Gastrocnemius medialis (tissue), 4 donors: ENCODE results near the gene SLC4A3.

Experiments used
- POLR2A ChIP-seq, 2 donors: fragments of 450-650 bp; IDR thresholded peaks; one replicate each; pipeline ENCODE4 v1.6.1; 2017; ENCODE audit warnings: antibody characterized with exemption in 2 of 2, mild to moderate bottlenecking in 2 of 2, moderate library complexity in 2 of 2
- TF ChIP-seq, protein P1 (sequence below), 5 experiments: fragments of 450-650 bp in 3 of 5; fragments of 200-600 bp in 2 of 5; sonication (generic) in 2 of 5; IDR thresholded peaks in 4 of 5; conservative IDR thresholded peaks in 1 of 5; 1 replicate in 4 of 5; 2 replicates in 1 of 5; pipeline ENCODE4 v1.5.1; 2016 to 2019; ENCODE audit warnings: antibody characterized with exemption in 5 of 5, mild to moderate bottlenecking in 3 of 5, moderate library complexity in 3 of 5

DNA sequence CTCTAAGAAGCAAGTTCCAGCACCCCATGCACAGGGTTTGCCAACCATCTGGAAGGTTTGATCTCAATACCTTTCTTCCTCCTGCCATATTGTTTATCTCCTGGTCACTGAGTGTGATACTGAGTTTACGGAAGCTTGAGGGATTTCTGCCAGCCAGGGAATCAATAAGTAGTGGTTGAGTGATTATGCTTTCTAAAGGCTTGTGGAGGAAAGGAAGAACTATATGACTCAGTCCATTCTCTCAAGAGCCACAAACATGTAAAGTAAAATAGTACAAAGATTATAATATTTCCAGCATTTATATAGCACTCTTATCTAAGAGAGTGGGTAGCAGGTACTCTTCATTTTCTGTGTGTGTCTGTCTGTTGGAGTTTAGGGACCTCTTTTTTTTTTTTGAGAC is 49.2 kb downstream of the SLC4A3 start:
- TF ChIP-seq, protein P1, sequence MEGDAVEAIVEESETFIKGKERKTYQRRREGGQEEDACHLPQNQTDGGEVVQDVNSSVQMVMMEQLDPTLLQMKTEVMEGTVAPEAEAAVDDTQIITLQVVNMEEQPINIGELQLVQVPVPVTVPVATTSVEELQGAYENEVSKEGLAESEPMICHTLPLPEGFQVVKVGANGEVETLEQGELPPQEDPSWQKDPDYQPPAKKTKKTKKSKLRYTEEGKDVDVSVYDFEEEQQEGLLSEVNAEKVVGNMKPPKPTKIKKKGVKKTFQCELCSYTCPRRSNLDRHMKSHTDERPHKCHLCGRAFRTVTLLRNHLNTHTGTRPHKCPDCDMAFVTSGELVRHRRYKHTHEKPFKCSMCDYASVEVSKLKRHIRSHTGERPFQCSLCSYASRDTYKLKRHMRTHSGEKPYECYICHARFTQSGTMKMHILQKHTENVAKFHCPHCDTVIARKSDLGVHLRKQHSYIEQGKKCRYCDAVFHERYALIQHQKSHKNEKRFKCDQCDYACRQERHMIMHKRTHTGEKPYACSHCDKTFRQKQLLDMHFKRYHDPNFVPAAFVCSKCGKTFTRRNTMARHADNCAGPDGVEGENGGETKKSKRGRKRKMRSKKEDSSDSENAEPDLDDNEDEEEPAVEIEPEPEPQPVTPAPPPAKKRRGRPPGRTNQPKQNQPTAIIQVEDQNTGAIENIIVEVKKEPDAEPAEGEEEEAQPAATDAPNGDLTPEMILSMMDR (IDR thresholded peaks at IDR 0.05 in 4 of 5, conservative IDR thresholded peaks at IDR 0.05 in 1 of 5), result no peak
- TF ChIP-seq POLR2A (IDR thresholded peaks at IDR 0.05), result no peak
